Measurements from ENCODE around the gene ST7. TPM values are rescaled to one million over a fixed set of nuclear protein-coding genes. Genes with fewer than 3 reads are reported as not detected.

The ST7 gene
- total and polyA plus RNA-seq, 2 donors (not counting 1 experiment from before 2014, with no cell fraction given): 2.3 to 4.6 TPM

GRCh38 chr7:117237646-117238045 is 284.3 kb downstream of the ST7 start:
- no peak overlapping the region for H3K4me2 ChIP-seq (replicated peaks; ENCODE audit: low read depth, low read length, poor library complexity, severe bottlenecking)
- Mint-ChIP-seq H3K9me3 (ENCODE audit: insufficient read depth) (no peaks in the 10 kb centered on the region), H3K27ac (no peak overlapping the region), H3K27me3 (peaks cover 12% of the 10 kb centered on the region), H3K4me1 (no peaks in the 10 kb centered on the region), H3K4me3 (no peak overlapping the region)
- no peak for TF ChIP-seq EZH2 (IDR thresholded peaks at IDR 0.05; ENCODE audit: borderline replicate concordance, insufficient read depth, low read depth, low read length, poor library complexity, severe bottlenecking)
- no peak for TF ChIP-seq CTCF (IDR thresholded peaks at IDR 0.05)
- H3K27ac ChIP-seq (ENCODE audit: low read length in 2 of 2): no peak overlapping the region
- intact Hi-C loops (cut with micrococcal nuclease): no loop called here
- H3K4me3 ChIP-seq (ENCODE audit: control extremely low read depth in 1 of 5, extremely low read depth in 1 of 5, insufficient read depth in 1 of 5, low read depth in 2 of 5, low read length in 4 of 5): no peak overlapping the region
- DNase-seq (no peak), ATAC-seq (ENCODE audit: low read depth) (no peak)
- H2AFZ ChIP-seq (ENCODE audit: insufficient read depth, low read depth, low read length, poor library complexity, severe bottlenecking): no peak overlapping the region
- no peaks in the 10 kb centered on the region for H3K4me1 ChIP-seq (ENCODE audit: control insufficient read depth in 2 of 2, insufficient read depth in 2 of 2, low read length in 2 of 2)
- POLR2A ChIA-PET: no interaction called here
- H3K79me2 ChIP-seq (ENCODE audit: control insufficient read depth, insufficient read depth, low read length): no peaks in the 10 kb centered on the region
- H4K20me1 ChIP-seq (ENCODE audit: control insufficient read depth, insufficient read depth, low read length, poor library complexity, severe bottlenecking): no peaks in the 10 kb centered on the region
- no peaks in the 10 kb centered on the region for H3K36me3 ChIP-seq (replicated peaks in 1 of 2; ENCODE audit: control extremely low read depth in 1 of 2, control insufficient read depth in 1 of 2, extremely low read depth in 1 of 2, insufficient read depth in 2 of 2, low read length in 1 of 2)
- no peaks in the 10 kb centered on the region for H3K27me3 ChIP-seq (replicated peaks in 1 of 4; ENCODE audit: control extremely low read depth in 1 of 4, control insufficient read depth in 3 of 4, insufficient read depth in 4 of 4, low read length in 3 of 4)
- H3K9me3 ChIP-seq (ENCODE audit: control extremely low read depth in 1 of 3, control insufficient read depth in 2 of 3, insufficient read depth in 1 of 3, low read length in 2 of 3): no peaks in the 10 kb centered on the region
- CTCF ChIA-PET: no interaction called here
- H3K9ac ChIP-seq (ENCODE audit: low read length): no peak overlapping the region
- WGBS (ENCODE audit: insufficient coverage): 71% methylated on average over 5 of the region's 5 CpGs

GRCh38 chr7:117238472-117238871 is 285.2 kb downstream of the ST7 start:
- Histone ChIP-seq H2AFZ (ENCODE audit: insufficient read depth, low read depth, low read length, poor library complexity, severe bottlenecking) (no peak overlapping the region), H3K4me1 (ENCODE audit: control insufficient read depth in 2 of 2, insufficient read depth in 2 of 2, low read length in 2 of 2) (no peaks in the 10 kb centered on the region), H3K4me2 (replicated peaks; ENCODE audit: low read depth, low read length, poor library complexity, severe bottlenecking) (no peak overlapping the region), H3K9me3 (ENCODE audit: control extremely low read depth in 1 of 3, control insufficient read depth in 2 of 3, insufficient read depth in 1 of 3, low read length in 2 of 3) (no peaks in the 10 kb centered on the region), H3K36me3 (replicated peaks in 1 of 2; ENCODE audit: control extremely low read depth in 1 of 2, control insufficient read depth in 1 of 2, extremely low read depth in 1 of 2, insufficient read depth in 2 of 2, low read length in 1 of 2) (no peaks in the 10 kb centered on the region), H3K9ac (ENCODE audit: low read length) (no peak overlapping the region), H4K20me1 (ENCODE audit: control insufficient read depth, insufficient read depth, low read length, poor library complexity, severe bottlenecking) (no peaks in the 10 kb centered on the region), H3K27ac (ENCODE audit: low read length in 2 of 2) (no peak overlapping the region), H3K4me3 (ENCODE audit: control extremely low read depth in 1 of 5, extremely low read depth in 1 of 5, insufficient read depth in 1 of 5, low read depth in 2 of 5, low read length in 4 of 5) (no peak overlapping the region), H3K79me2 (ENCODE audit: control insufficient read depth, insufficient read depth, low read length) (no peaks in the 10 kb centered on the region), H3K27me3 (replicated peaks in 1 of 4; ENCODE audit: control extremely low read depth in 1 of 4, control insufficient read depth in 3 of 4, insufficient read depth in 4 of 4, low read length in 3 of 4) (no peaks in the 10 kb centered on the region)
- CTCF ChIA-PET: interaction anchor here (0.8 kb wide), 1 partner anchor 250 kb away, joined by 3 read pairs; no protein-coding TSS in a partner anchor
- POLR2A ChIA-PET: no interaction called here
- H3K27me3 Mint-ChIP-seq: peaks cover 12% of the 10 kb centered on the region
- no peak for TF ChIP-seq EZH2 (IDR thresholded peaks at IDR 0.05; ENCODE audit: borderline replicate concordance, insufficient read depth, low read depth, low read length, poor library complexity, severe bottlenecking)
- no peak for TF ChIP-seq CTCF (IDR thresholded peaks at IDR 0.05)
- intact Hi-C loops (cut with micrococcal nuclease): no loop called here
- no peaks in the 10 kb centered on the region for H3K9me3 Mint-ChIP-seq (ENCODE audit: insufficient read depth)
- WGBS (ENCODE audit: insufficient coverage): 79% methylated on average over 3 of the region's 7 CpGs
- H3K27ac Mint-ChIP-seq: no peak overlapping the region
- no peak overlapping the region for H3K4me3 Mint-ChIP-seq
- H3K4me1 Mint-ChIP-seq: no peaks in the 10 kb centered on the region
- ATAC-seq (ENCODE audit: low read depth) (no peak), DNase-seq (no peak)
